SW 1271 (cell line): ENCODE measurements around the gene GAS5.
"Not testable (repeated sequence)": the region's sequence is repeated elsewhere in the genome, so short reads cannot be mapped to it uniquely, and the experiment has no call there.

Experiments
- DNase-seq, 2 experiments: peaks; one replicate each; lab custom pipeline; 2025; lab: John Stamatoyannopoulos, UW

The GAS5 gene

DNA sequence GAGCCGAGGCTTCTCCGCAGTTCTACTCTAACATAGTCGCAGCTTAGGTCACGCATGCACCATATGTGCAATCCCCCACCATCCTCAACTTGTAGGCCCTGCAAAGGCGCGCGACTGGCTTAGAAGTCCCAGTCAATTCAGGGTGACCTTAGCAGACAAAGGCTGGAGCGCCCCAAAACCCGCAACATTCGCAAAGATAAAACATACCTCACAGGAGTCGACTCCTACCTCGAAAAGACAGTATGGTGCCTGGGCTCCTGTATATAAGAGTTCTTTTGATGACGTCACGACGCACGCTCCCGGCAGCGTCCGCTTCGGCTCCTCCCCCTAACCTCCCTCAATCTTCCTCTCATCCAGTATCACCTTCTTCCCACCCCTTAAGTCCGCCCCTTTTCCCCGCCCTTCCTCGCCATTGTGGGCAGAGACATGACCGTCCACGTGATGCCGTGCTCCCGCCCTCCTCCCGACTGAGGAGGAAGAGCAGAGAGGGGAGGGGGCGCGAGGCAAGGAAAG, at the start of gene GAS5:
Gene GAS5 (minus strand): TSS at position 237 of the 513 bp plus-strand sequence.
- DNase-seq: peak; percentile 94 to 95

DNA sequence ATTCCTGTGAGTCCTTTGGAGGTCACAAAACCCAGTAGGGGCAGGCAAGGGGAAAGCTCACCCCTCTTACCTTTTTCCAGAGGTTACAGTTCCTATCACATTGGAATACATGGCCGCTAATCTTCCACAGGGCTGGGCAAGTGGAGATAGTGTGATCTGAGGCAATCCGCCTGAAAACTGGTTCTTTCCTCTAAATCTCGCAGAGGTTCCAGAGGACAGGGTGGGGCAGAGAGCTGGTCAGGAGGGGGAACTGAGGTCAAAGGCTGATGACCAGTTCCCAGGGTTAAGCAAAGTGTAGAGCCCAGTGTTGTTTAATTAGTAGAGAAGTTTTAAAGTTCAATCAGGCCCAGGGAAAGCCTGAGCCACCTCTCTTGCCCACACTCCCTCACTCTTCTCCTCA, 49.4 kb upstream of the GAS5 start, which contains the start of gene SERPINC1:
Gene SERPINC1 (minus strand): TSS at position 179 of the 400 bp plus-strand sequence. CDS start 68 bp downstream, at position 111.
- no peak for DNase-seq

DNA sequence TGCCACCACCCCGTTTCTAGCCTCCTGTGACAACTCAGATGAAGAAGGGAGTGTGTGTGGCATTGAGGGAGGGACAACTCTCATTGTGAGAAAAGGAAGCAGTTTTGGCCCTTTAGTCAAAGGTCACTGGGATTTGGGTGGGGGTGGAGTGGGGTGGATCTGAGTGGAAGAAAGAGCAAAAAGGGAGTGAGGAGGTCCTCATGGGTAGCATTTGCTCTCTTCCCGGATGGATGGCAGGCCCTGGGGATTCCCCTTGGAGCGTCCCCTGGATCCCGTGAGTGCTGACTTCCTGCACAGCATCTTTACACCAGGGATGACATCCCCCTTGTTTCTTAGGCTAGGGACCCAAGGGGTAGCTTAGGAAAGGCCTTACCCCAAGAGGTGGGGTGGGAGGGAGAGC, 48.9 kb upstream of the GAS5 start:
- no peak for DNase-seq

DNA sequence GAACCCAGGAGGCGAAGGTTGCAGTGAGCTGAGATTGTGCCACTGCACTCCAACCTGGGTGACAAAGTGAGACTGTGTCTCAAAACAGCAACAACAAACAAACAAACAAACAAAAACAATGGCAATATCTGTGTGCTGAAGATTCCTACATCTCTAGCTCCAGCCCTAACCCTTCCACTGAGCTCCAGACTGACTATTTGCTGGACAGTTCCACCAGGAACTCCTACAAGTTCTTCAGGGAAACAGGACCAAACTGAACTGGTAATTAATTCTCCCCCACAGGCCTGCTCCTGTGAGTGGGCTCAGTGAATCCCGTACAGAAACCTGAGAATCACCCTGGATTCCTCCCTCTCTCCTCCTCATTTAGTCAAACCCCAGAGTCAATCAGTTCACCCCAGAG, 47.8 kb upstream of the GAS5 start:
- DNase-seq: no peak

DNA sequence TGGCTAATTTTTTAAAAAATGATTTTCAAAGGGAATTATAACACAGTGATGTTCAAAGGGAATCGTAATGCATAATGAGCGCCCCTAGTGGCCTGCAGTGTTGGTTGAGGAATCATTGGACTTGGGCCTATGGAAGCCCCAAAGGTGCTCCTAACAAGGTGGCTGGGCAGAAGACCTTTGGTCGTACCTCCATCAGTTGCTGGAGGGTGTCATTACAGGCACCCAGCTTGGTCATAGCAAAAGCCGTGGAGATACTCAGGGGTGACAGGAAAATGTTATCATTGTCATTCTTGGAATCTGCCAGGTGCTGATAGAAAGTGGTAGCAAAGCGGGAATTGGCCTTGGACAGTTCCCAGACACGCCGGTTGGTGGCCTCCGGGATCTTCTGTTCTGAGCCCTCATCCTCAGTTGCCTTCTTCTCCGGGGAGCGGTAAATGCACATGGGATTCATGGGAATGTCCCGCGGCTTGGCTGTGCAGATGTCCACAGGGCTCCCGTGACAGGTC, 46.6 kb upstream of the GAS5 start:
- DNase-seq: peak; percentile 4 to 11

DNA sequence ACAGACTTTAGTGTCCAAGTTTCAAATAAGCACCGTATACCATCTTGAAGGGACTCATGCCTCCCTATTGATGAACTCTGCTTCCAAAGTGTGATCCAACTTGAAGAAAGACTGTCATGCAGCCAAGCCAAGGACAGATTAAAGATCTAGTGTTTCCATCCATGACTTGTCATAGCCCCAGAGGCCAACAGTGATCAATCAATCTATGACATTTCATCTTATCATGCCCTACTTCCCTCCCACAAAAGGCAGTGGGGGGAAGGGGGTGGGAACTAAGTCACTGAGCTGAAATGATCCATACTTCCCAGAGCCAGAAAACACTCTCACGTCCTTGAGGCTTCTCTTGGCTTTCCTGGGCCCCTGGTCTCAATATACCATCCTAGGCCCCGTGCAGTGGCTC, 45.3 kb upstream of the GAS5 start:
- no peak for DNase-seq

DNA sequence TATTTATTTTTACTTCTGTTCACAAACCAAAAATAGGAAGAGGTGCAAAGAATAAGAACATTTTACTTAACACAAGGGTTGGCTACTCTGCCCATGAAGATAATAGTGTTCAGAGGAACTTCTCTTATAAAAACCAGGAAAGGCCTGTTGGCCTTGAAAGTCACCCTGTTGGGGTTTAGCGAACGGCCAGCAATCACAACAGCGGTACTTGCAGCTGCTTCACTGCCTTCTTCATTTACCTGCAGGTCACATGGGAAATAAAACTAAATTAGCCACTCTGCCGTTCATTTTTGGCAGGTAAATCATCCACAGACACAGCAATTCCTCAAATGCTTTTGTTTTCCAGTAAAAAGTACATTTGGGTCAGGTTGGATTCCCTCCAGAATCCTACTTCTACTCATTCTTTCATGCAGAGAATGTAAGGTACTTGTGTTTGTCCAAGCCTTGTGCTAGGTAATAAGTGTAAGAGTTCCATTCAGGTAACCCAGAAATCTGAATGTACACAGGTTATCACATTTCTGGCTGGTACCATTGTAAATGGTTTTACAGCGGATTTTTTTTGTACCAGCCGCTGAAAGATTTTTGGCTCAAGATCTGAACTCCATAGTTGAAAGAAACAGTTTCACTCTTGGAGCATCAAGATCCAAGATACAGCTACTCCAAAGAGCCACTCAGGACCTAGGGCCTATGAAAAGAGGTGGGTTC, 36.2 kb upstream of the GAS5 start:
- no peak for DNase-seq

DNA sequence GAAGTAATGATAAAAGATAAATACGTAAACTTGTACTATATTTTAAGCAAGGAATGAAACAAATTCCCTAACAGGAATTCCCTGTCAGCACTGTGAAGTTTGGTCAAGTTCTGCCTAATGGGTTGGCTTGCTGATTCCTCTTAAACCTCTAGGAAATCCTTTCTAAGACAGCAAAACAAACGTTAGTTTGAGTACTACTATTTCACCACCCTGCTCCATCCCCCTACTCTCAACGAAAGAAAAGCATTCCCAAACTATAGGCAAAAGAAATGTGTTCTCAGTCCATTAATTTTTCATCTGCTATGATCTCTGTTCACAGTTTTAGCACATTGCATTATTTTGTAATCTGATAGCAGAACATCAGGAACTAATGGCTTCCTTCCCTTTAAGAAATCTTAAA, 33.2 kb upstream of the GAS5 start:
- DNase-seq: no peak

DNA sequence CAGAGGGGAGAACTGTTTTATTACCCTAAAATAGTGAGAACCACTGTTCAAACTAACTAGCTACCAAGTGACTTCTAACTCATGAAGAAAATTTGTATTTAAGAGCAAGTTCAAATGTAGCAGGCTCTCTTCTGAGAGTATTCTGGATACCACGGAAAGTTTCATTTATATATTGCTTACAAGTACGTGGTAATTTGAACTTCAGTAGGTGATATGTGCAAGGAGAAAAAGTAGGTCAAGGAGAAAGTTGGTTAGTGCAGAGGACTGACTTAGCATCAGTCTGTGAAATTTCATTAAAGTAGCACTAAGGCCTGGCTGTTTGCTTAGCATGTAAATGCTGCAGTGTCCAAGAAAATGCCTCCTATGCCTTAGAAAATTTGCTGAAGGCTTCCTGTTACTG, 32.6 kb upstream of the GAS5 start:
- no peak for DNase-seq

DNA sequence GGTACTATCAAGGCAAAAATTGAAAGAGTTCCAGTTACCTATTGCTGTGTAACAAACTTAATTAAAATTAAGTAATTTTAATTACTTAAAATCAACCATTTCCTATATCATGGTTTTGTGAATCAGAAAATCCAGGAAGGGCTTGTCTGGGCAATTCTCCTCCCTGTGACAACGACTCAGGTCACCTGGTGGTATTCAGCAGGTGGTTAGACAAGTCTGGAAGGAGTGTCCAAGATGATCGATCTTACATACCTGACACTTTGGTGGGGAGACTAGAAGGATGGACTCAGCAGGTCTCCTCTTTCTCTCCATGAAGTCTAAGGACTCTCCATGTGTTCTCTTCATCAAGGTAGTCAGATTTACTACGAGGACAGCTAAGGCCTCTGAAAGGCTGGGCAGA, 26.4 kb upstream of the GAS5 start:
- no peak for DNase-seq

DNA sequence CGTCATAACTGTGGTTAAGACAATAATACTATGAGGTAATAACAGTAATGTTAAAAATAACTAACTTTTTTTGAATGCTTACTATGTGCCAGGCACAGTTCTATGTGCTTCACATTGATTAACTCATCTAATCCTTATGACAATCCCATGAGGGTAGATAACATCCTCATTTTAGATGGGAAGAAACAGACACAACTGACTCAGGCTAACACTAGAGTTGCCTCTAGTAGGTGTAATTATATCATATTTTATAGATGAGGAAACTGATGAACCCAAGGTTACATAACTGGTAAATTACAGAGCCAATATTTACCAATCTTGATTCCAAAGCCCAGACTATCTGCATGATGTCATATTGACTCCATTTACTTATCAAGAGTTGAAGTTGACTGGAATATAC, 25.8 kb upstream of the GAS5 start:
- no peak for DNase-seq

DNA sequence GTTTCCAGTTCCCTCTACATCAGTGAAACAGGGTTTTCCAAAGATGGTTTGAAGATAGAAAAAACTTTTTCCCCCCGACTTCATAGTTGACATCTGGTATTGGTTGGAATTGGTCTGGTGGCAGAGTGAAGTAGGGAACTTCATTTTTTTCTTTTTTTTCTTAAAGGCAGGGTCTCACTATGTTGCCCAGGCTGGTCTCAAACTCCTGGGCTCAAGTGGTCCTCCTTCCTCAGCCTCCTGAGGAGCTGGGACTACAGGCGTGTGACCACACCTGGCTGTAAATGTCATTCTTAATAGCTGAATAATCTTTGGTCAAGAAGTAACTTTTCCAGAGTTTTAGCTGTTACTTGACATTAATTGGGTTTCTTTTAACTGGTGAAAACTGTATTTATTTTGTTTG, 22.1 kb upstream of the GAS5 start:
- no peak for DNase-seq

DNA sequence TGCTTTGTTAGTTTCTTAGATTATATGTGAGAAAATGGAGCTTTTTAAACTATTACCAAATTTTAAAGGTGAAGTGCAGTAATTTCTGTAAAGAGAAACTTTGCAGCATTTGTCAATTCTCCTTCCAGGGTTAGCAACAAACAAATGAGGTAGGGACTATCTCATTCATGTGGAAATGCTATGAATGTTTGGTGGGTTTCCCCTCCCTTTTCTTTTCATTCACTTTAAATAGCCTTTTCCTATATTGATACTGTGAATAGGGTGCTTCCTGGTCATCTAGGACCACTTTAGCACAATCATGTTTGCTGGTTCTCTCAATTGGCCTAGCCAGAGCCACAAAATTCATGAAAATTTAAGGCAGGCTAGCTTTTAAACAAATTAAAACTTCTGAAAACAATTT, 21.0 kb upstream of the GAS5 start:
- DNase-seq: no peak

DNA sequence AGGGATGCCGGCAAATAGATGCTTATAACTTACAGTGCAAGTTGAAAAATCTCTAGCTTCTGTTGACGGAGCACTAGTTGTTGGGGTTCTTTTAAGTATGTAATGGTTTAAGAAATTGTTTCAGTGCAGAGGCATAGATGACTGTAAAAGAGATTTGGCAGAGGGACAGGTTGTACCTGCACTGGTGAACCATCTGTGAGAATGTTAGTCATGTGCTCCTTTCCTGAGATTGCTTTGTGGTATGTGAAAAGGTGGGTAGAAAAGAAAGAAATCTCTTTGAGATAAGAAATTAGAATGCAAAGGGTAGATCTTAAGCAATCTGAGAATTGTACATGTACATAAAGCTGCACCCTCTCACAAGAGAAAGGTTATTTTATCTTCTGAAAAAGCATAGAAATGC, 19.8 kb upstream of the GAS5 start:
- no peak for DNase-seq

DNA sequence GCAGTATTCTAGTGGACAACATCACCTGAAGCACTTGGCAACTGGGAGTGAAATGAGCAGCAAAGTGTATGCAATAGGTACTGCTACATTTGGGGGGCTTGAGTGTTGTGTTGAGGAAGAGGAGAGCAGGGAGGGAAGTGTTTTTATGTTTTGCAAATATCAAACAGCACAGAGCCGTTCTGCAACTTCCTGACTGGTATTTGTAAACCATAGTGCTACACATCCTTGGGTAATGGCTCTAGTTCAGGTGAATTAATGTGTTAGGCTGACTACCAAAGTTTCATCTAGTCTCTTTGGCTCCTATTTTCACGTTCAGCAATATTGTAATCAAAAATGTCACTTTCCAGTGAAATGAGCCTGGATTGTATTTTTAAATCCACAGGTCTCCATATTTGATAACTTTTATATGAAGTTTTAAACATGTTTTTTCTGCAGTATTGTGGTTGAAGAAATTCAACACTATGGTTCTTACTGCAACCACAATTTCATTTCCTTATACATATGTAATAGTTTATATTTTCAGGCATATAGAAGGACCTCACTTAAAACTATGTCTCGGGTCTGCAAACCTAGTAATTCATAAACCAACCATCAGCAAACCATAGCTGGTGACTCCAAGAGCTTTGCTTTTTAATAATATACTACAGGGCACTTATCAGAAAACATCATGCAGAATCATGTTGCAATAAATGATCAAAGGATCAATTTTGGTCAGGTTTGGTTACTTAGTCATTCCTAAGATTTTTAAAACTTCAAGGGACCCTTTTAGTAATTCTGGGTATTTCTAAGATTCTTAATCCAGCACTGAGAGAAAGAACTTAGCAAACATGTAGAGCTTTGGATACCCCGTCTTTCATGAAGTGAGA, 19.2 kb upstream of the GAS5 start:
- DNase-seq: no peak

DNA sequence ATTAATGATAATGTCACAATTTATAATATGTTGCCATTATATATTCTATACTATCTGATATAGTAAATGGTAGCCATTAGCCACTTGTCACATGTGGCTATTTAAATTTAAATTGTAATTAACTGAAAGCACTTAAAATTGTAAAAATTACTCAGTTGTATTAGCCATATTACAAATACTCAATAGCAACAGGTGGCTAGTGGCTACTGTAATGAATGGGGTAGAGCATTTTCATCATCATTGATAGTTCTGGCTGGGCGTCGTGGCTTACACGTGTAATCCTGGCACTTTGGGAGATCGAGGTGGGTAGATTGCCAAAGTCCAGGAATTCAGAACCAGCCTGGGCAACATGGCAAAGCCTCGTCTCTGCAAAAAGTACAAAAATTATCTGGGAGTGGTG, 16.9 kb upstream of the GAS5 start:
- DNase-seq: no peak

DNA sequence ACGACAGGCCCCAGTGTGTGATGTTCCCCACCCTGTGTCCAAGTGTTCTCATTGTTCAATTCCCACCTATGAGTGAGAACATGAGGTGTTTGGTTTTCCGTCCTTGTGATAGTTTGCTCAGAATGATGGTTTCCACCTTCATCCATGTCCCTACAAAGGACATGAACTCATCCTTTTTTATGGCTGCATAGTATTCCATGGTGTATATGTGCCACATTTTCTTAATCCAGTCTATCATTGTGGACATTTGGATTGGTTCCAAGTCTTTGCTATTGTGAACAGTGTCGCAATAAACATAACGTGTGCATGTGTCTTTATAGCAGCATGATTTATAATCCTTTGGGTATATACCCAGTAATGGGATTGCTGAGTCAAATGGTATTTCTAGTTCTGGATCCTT, 13.3 kb upstream of the GAS5 start:
- DNase-seq: not testable (repeated sequence)

DNA sequence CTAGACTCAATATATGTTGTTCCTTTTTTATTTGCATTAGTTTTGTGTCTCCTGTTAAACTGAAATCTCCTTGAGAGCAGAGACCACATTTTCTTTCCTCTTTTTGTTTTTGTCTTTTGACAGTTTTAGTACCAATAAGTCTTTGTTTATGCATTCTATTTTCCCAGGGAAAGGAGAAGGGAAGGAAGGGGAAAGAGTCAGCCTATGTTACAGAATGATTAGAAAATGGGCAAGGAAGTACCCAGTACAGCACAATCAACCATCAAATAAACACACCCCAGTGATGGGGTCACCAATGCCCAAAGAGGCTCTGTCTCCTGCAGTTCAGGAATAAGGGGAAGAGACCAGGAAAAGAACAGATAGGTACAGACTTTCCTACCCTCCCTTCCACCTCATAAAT, 10.5 kb upstream of the GAS5 start:
- DNase-seq: no peak

DNA sequence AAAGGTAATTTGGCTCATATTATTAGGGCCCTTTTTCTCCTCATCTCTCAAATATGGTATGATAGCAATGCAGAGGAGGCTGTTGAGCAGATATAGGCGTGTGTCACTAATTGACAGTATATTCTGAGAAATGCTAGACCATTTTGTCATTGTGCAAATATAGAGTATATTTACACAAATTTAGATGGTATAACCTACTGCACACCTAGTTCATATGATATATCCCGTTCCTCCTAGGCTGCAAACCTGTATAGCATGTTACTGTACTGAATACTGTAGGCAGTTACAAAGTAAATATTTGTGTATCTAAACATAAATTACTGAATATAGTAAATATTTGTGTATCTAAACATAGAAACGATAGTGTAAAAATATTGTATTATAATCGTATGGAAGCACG, 8.9 kb upstream of the GAS5 start:
- DNase-seq: no peak

DNA sequence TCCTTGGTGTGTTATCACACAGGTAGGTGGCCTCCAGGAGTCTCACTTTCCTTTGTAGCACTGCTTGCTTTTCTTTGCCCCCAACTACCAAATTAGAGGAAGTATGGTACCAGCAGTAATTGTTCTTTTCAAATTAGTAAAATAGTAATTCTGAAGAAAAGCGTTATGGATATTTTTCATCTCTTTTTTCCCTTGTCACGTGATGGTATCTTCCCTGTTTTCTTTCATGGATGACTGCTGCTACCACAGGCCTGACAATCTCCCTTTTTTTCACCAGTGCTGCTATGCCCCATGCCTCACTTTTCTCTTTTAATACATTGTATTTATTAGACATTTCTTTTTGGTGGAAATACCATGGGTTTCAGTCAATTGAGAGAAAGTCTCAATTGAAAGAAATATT, 3.7 kb upstream of the GAS5 start:
- no peak for DNase-seq

DNA sequence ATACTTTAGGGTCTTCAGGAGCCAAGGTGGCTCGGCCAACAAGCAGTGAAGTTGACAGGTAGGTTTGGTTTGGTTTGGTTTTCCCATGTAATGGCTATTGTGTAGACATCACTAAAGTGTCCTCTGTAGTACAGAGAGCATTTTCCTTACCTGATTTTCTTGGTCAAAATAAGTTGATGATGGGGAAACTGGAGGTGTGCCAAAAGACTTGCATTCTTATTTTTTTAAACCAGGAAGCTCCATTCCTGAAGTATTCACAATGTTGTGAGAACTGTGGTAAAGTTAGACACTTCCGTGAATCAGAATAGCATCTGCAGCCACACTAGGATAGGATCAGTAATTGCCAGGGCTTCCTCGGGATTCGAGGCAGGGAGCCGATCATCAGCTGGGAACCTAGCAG, 3.3 kb upstream of the GAS5 start:
- no peak for DNase-seq

DNA sequence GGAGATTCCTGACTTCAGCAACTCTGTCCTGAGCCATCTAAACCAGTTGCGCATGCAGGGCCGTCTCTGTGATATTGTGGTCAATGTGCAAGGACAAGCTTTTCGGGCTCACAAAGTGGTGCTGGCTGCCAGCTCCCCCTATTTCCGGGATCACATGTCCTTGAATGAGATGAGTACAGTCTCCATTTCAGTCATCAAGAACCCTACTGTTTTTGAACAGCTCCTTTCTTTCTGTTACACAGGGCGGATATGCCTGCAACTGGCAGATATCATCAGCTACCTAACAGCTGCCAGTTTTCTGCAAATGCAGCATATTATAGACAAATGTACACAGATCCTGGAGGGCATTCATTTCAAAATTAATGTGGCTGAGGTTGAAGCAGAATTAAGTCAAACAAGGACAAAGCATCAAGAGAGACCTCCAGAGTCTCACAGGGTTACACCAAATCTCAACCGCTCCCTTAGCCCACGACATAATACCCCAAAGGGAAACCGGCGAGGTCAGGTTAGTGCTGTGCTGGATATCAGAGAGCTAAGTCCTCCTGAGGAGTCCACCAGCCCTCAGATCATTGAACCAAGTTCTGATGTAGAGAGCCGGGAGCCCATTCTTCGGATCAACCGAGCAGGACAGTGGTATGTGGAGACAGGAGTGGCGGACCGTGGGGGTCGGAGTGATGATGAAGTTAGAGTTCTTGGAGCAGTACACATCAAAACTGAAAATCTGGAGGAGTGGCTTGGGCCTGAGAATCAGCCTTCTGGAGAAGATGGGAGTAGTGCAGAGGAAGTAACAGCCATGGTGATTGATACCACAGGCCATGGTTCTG, 2.7 kb upstream of the GAS5 start:
- no peak for DNase-seq
